Endothelial cell of umbilical vein (primary cell): ENCODE results near the gene ZDHHC11B. TPM values are rescaled to one million over a fixed set of nuclear protein-coding genes. Genes with fewer than 3 reads are reported as not detected.

Source experiments
- BruUV-seq: library from RNA; stranded (reverse); fragments of 400-500 nt; replicated peaks from 2 replicates; lab custom pipeline; 2021; lab: Mats Ljungman, UMichigan
- CTCF ChIA-PET: fragments of 300-600, 350-600 bp; sonication (Branson Sonifier 250); formaldehyde crosslinking; loops from one replicate; lab custom pipeline; 2021; ENCODE audit warnings: antibody characterized with exemption, inconsistent platforms; lab: Charles Lee
- POLR2A ChIA-PET: fragments of 300-600, 350-600 bp; sonication (Branson Sonifier 250); formaldehyde crosslinking; loops from one replicate; lab custom pipeline; 2021; ENCODE audit warnings: antibody characterized with exemption, inconsistent platforms; lab: Charles Lee
- DNase-seq: peaks from one replicate; pipeline ENCODE4 v3.0.0-alpha.2; 2011; ENCODE audit warnings: low read depth, low spot score
- FAIRE-seq: peaks from 2 replicates; lab custom pipeline; 2011; peaks lifted over from hg19 to GRCh38; lab: Jason Lieb, UNC
- H2AFZ ChIP-seq: 2 replicates; pipeline ENCODE4 v1.6.0; 2012; ENCODE audit warnings: low read depth, low read length, control low read depth, inconsistent platforms
- H3K27ac ChIP-seq: 2 replicates; pipeline ENCODE4 v1.5.1; 2011; ENCODE audit warnings: low read depth, mild to moderate bottlenecking, control low read depth, low read length, moderate library complexity; ENCODE audit not compliant: insufficient read depth
- H3K27me3 ChIP-seq, 2 experiments: 2 replicates each; pipeline versions ENCODE4 v1.6.0 to v1.6.1; 2011; ENCODE audit warnings: low read length in 2 of 2, mixed read lengths in 1 of 2; ENCODE audit not compliant: control insufficient read depth in 2 of 2, insufficient read depth in 2 of 2
- H3K36me3 ChIP-seq, 2 experiments: 2 replicates in 1 of 2; 3 replicates in 1 of 2; pipeline ENCODE4 v1.5.1; 2011; ENCODE audit warnings: low read length in 2 of 2, mild to moderate bottlenecking in 1 of 2, moderate library complexity in 1 of 2; ENCODE audit not compliant: control insufficient read depth in 2 of 2, insufficient read depth in 2 of 2; ENCODE audit errors: extremely low read depth in 1 of 2
- H3K4me1 ChIP-seq: 3 replicates; pipeline ENCODE4 v1.5.1; 2011; ENCODE audit warnings: mild to moderate bottlenecking, low read length; ENCODE audit not compliant: control insufficient read depth, insufficient read depth; ENCODE audit errors: extremely low read depth
- H3K4me2 ChIP-seq: 2 replicates; pipeline ENCODE4 v1.6.1; 2011; ENCODE audit warnings: low read length, control low read depth, mixed read lengths; ENCODE audit not compliant: insufficient read depth
- H3K4me3 ChIP-seq, 3 experiments: fragments of 200-600 bp in 1 of 3; sonication (generic), shearing (Covaris generic) in 1 of 3; replicated peaks in 1 of 3; 2 replicates each; pipeline ENCODE4 v1.5.1; 2011 to 2016; ENCODE audit warnings: control low read depth in 3 of 3, low read length in 3 of 3, mild to moderate bottlenecking in 2 of 3, inconsistent platforms in 1 of 3, low read depth in 1 of 3, moderate library complexity in 1 of 3; ENCODE audit not compliant: insufficient read depth in 1 of 3
- H3K79me2 ChIP-seq: 2 replicates; pipeline ENCODE4 v1.6.0; 2012; ENCODE audit warnings: low read length, inconsistent platforms; ENCODE audit not compliant: control insufficient read depth, insufficient read depth
- H3K9ac ChIP-seq: replicated peaks from 2 replicates; pipeline ENCODE3; 2011; ENCODE audit warnings: low read length, control low read depth; ENCODE audit not compliant: insufficient read depth; ENCODE audit errors: extremely low read depth
- H3K9me1 ChIP-seq: replicated peaks from 3 replicates; pipeline ENCODE4 v1.6.0; 2011; ENCODE audit warnings: mild to moderate bottlenecking, low read length; ENCODE audit not compliant: control insufficient read depth, insufficient read depth; ENCODE audit errors: extremely low read depth
- H3K9me3 ChIP-seq: replicated peaks from 2 replicates; pipeline ENCODE4 v1.5.1; 2012; ENCODE audit warnings: low read length, inconsistent platforms; ENCODE audit not compliant: control insufficient read depth, insufficient read depth
- H4K20me1 ChIP-seq: replicated peaks from 2 replicates; pipeline ENCODE3; 2011; ENCODE audit warnings: mild to moderate bottlenecking, low read length; ENCODE audit not compliant: control insufficient read depth, insufficient read depth; ENCODE audit errors: extremely low read depth
- CTCF ChIP-seq, 2 donors: IDR thresholded peaks; 1 replicate in 1 of 2; 2 replicates in 1 of 2; pipeline ENCODE4 v1.5.1; 2011; ENCODE audit warnings: low read length in 2 of 2, mild to moderate bottlenecking in 2 of 2, moderate library complexity in 2 of 2, control low read depth in 1 of 2, inconsistent platforms in 1 of 2, low read depth in 1 of 2; ENCODE audit not compliant: insufficient read depth in 1 of 2; ENCODE audit errors: extremely low read depth in 1 of 2
- EZH2 ChIP-seq: IDR thresholded peaks from 2 replicates; pipeline ENCODE4 v1.6.1; 2012; ENCODE audit warnings: borderline replicate concordance, low read depth, mild to moderate bottlenecking, moderate library complexity, low read length, inconsistent platforms; ENCODE audit not compliant: severe bottlenecking
- FOS ChIP-seq: IDR thresholded peaks from 2 replicates; pipeline ENCODE4 v1.6.1; 2011; ENCODE audit warnings: mild to moderate bottlenecking, low read length, moderate library complexity, borderline replicate concordance; ENCODE audit not compliant: insufficient read depth
- GATA2 ChIP-seq: IDR thresholded peaks from 2 replicates; pipeline ENCODE4 v1.7.0; 2011; ENCODE audit warnings: low read depth, mild to moderate bottlenecking, moderate library complexity, mixed read lengths, low read length; ENCODE audit not compliant: insufficient read length, insufficient read depth
- JUN ChIP-seq: IDR thresholded peaks from 2 replicates; pipeline ENCODE4 v1.6.1; 2011; ENCODE audit warnings: borderline replicate concordance, low read depth; ENCODE audit not compliant: insufficient read length, insufficient read depth
- MYC ChIP-seq: IDR thresholded peaks from one replicate; pipeline ENCODE4 v1.6.1; 2011; ENCODE audit warnings: mild to moderate bottlenecking, low read depth, low read length
- POLR2A ChIP-seq: IDR thresholded peaks from 2 replicates; pipeline ENCODE4 v1.6.1; 2012; ENCODE audit warnings: low read depth, mild to moderate bottlenecking, control low read depth, low read length
- POLR2AphosphoS5 ChIP-seq: IDR thresholded peaks from 2 replicates; pipeline ENCODE4 v1.6.1; 2012; ENCODE audit warnings: low read depth, mild to moderate bottlenecking, control low read depth, low read length, moderate library complexity; ENCODE audit not compliant: insufficient read depth
- dilution Hi-C: fragments of 300-500 bp; cut with MboI; formaldehyde crosslinking; loops from one replicate; pipeline ENCODE4 v1.15.0; 2019; ENCODE audit warnings: low sequenced_read_pairs; ENCODE audit not compliant: extremely low pct_ligation_motif_present
- intact Hi-C: fragments of 100-400 bp; cut with micrococcal nuclease; formaldehyde crosslinking; loops from one replicate; pipeline ENCODE4 v1.10.0; 2022
- polyA plus RNA-seq, 4 experiments: library from polyadenylated mRNA; depleted of rRNA in 3 of 4; stranded (reverse) in 3 of 4; unstranded in 1 of 4; fragments of >200 nt; gene quantifications; 2 replicates each; pipeline versions ENCODE4 v1.2.1 to v1.2.3, GENCODE V29; 2011 to 2012; ENCODE audit warnings: missing spikeins in 1 of 4
- total RNA-seq: library from RNA; stranded (reverse); gene quantifications from 2 replicates; pipeline ENCODE4 v1.2.3, GENCODE V29; 2021
- TF ChIP-seq, protein P1 (sequence below): IDR thresholded peaks from 2 replicates; pipeline ENCODE4 v1.6.1; 2011; ENCODE audit not compliant: insufficient read depth, insufficient read length

ZDHHC11B gene
- total and polyA plus RNA-seq, 2 donors (not counting 3 experiments of a cell fraction or from before 2014, with no cell fraction given): not detected

DNA sequence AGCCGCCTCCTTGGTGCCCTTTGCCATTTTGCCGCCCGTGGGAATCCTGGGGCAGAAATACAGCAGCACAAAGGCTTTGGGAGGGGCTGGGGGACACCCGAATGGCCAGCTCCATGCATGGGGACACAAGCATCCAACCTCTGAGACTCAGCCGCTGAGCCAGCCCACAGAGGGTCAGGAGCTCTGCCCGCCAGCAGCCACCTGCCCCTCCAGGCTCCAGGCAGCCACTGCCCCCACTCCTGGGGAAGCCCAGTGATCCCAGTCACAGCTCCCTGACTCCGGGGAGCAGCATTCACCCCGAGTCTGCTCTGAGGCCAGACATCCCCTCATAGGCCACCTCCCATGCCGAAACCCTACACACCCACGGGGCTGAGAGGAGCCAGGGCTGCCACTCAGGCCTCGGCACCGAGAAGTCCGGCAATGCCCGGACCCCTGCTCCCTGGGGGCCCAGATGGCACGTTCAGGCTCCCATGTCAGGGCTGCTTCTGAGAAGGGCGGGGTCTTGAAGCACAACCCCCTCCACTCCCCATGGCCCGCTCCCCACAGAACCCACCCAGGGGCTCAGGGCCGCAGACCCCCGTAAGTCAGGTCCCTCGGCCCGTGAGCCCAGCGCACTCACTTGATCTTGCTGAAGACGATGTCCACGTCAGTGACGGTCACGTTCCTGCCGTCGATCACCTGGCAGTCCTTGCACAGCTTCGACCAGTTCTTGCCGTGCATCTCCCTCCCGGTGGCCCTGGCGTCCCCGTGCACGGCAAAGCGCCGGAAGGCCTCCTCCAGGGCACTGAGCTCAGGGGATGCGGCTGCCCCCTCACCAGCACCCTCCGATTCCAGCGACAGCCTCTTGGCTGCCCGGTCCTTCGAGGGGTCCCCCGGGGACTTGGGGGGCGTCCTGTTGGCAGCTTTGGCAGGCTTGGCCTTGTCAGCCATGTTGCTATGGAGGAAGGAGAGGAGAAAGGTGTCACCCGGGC, 107.1 kb downstream of the ZDHHC11B start:
- FAIRE-seq (no peak), DNase-seq (no peak)
- Histone ChIP-seq H2AFZ (no peak overlapping the region), H3K27ac (no peak overlapping the region), H3K9me3 (no peaks in the 10 kb centered on the region), H3K9ac (no peak overlapping the region), H3K27me3 (no peaks in the 10 kb centered on the region), H3K79me2 (no peaks in the 10 kb centered on the region), H4K20me1 (no peaks in the 10 kb centered on the region), H3K4me1 (no peaks in the 10 kb centered on the region), H3K36me3 (no peaks in the 10 kb centered on the region), H3K9me1 (no peaks in the 10 kb centered on the region), H3K4me3 (no peak overlapping the region), H3K4me2 (no peak overlapping the region)
- dilution Hi-C loops: no loop called here
- ChIA-PET CTCF (no interaction called here), POLR2A (no interaction called here)
- BruUV-seq: no TSS peak
- TF ChIP-seq GATA2 (no peak), FOS (no peak), POLR2AphosphoS5 (no peak)
- intact Hi-C loops: loop anchor here (10.0 kb wide), 1 partner anchor 363 kb away; no protein-coding TSS in a partner anchor

DNA sequence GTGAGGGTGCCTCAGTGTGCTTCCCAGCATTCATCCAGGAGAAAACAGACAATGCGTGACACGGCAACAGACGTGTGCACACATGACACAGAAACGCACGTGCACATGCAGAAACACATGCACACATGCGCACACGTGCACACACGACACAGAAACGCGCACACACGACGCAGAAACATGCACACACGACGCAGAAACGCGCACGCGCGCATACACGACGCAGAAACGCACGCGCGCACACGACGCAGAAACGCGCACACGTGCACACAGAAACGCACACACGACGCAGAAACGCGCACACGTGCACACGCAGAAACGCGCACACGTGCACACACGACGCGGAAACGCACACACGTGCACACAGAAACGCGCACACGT, 107.8 kb downstream of the ZDHHC11B start:
- POLR2A ChIA-PET: no interaction called here
- CTCF ChIA-PET: no interaction called here

More for the DNA sequence above, 107.8 kb downstream of the ZDHHC11B start:
- H3K4me2 ChIP-seq: no peak overlapping the region
- no peaks in the 10 kb centered on the region for H3K36me3 ChIP-seq
- H4K20me1 ChIP-seq: no peaks in the 10 kb centered on the region
- H3K4me3 ChIP-seq: no peak overlapping the region
- BruUV-seq: no TSS peak
- H2AFZ ChIP-seq: no peak overlapping the region
- TF ChIP-seq MYC (no peak), FOS (no peak), JUN (no peak), EZH2 (no peak), GATA2 (no peak), POLR2A (no peak), CTCF (IDR thresholded peaks at IDR 0.05; ENCODE audit: extremely low read depth in 1 of 2, insufficient read depth in 1 of 2, low read depth in 1 of 2, low read length in 2 of 2) (no peak), POLR2AphosphoS5 (no peak)
- TF ChIP-seq, protein P1, sequence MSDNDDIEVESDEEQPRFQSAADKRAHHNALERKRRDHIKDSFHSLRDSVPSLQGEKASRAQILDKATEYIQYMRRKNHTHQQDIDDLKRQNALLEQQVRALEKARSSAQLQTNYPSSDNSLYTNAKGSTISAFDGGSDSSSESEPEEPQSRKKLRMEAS: no peak
- no peaks in the 10 kb centered on the region for H3K79me2 ChIP-seq
- H3K27ac ChIP-seq: no peak overlapping the region
- no peaks in the 10 kb centered on the region for H3K9me1 ChIP-seq
- H3K4me1 ChIP-seq: no peaks in the 10 kb centered on the region
- DNase-seq (no peak), FAIRE-seq (no peak)
- H3K9me3 ChIP-seq: no peaks in the 10 kb centered on the region
- no peaks in the 10 kb centered on the region for H3K27me3 ChIP-seq
- dilution Hi-C loops (no loop called here), intact Hi-C loops (loop anchor here (10.0 kb wide), 1 partner anchor 362 kb away; no protein-coding TSS in a partner anchor)
- no peak overlapping the region for H3K9ac ChIP-seq
